Neural progenitor cell (in vitro differentiated cells): ENCODE data around the gene KIF26B.

ENCODE experiments used
- CTCF ChIP-seq: fragments of 200-600 bp; sonication (generic); IDR thresholded peaks from 2 replicates; pipeline ENCODE4 v1.5.1; 2017; ENCODE audit warnings: antibody characterized with exemption, mild to moderate bottlenecking
- EZH2 ChIP-seq: fragments of 200-600 bp; sonication (generic); IDR thresholded peaks from 2 replicates; pipeline ENCODE4 v1.6.1; 2017; ENCODE audit warnings: antibody characterized with exemption, mild to moderate bottlenecking, moderate library complexity

DNA sequence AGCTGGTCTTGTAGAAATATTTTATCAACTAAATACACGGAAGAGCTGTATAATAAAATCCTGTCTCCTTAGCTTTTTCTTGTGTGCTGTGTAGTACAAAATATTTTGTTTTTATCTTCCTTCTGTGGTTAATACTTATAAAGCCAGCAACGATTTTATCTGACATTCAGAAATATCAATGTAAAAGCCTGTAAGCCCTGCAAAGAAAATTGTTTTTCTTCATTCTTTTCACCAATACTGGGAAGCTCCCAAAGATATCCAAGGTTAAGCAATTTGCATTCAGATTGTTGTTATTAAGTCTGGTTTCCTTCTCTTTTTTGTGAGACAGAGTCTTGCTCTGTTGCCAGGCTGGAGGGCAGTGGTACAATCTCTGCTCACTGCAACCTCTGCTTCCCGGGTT lies 38.0 kb upstream of the KIF26B start:
- TF ChIP-seq CTCF, result no peak
- TF ChIP-seq EZH2, result no peak
